Sigmoid colon (tissue), 7 donors: ENCODE results near the gene OR52I1. TPM values are rescaled to one million over a fixed set of nuclear protein-coding genes. Genes with fewer than 3 reads are reported as not detected.

Experiments
- DNase-seq: peaks from one replicate; pipeline ENCODE4 v3.0.0-alpha.2; 2019
- H3K27ac ChIP-seq, 4 donors: fragments of 200-600 bp; sonication (generic); one replicate each; pipeline ENCODE4 v1.5.1; 2016 to 2019; ENCODE audit warnings: mild to moderate bottlenecking in 1 of 4
- H3K27me3 ChIP-seq, 3 donors: fragments of 200-600 bp; sonication (generic); one replicate each; pipeline ENCODE4 v1.5.1; 2019; ENCODE audit warnings: mild to moderate bottlenecking in 1 of 3
- H3K36me3 ChIP-seq, 4 donors: fragments of 200-600 bp; sonication (generic); one replicate each; pipeline ENCODE4 v1.5.1; 2016 to 2019
- H3K4me1 ChIP-seq, 4 donors: fragments of 200-600 bp; sonication (generic); one replicate each; pipeline ENCODE4 v1.5.1; 2017 to 2019
- H3K4me3 ChIP-seq, 4 donors: fragments of 200-600 bp; sonication (generic); one replicate each; pipeline ENCODE4 v1.5.1; 2017 to 2019; ENCODE audit warnings: mild to moderate bottlenecking in 2 of 4, moderate library complexity in 1 of 4
- H3K9me3 ChIP-seq, 4 donors: fragments of 200-600 bp in 3 of 4; sonication (generic) in 3 of 4; one replicate each; pipeline versions ENCODE4 v1.5.1 to v1.6.1; 2013 to 2019
- EP300 ChIP-seq, 4 donors: sonication (generic); formaldehyde crosslinking; IDR thresholded peaks; one replicate each; pipeline ENCODE4 v1.6.1; 2017; ENCODE audit warnings: antibody characterized with exemption in 4 of 4
- POLR2A ChIP-seq, 2 donors: fragments of 450-650 bp; IDR thresholded peaks; one replicate each; pipeline ENCODE4 v1.6.1; 2016; ENCODE audit warnings: antibody characterized with exemption in 2 of 2, mild to moderate bottlenecking in 2 of 2, moderate library complexity in 2 of 2
- POLR2AphosphoS5 ChIP-seq, 4 donors: sonication (generic); formaldehyde crosslinking; IDR thresholded peaks; one replicate each; pipeline ENCODE4 v1.6.1; 2017; ENCODE audit warnings: antibody characterized with exemption in 4 of 4
- WGBS, 2 donors: extraction: QIAGEN DNeasy Blood & Tissue Kit; methylation state at CpG; one replicate each; pipeline ENCODE4 v1.1.7; 2013; 5-methylcytosine and 5-hydroxymethylcytosine counted together
- intact Hi-C: fragments of 100-400 bp; cut with DNase I; formaldehyde crosslinking; loops from one replicate; pipeline ENCODE4 v1.15.1; 2023
- polyA plus RNA-seq, 3 donors: library from polyadenylated mRNA; stranded (reverse); fragments of 200-250 nt; gene quantifications; one replicate each; pipeline ENCODE4 v1.2.3, GENCODE V29; 2013
- total RNA-seq, 4 donors: library from RNA; depleted of rRNA; stranded (reverse); fragments of >200 nt; gene quantifications; one replicate each; pipeline ENCODE4 v1.1.0, GENCODE V29; 2016
- TF ChIP-seq, protein P1 (sequence below), 4 experiments: fragments of 450-650 bp in 3 of 4; fragments of 200-600 bp in 1 of 4; IDR thresholded peaks; one replicate each; pipeline ENCODE4 v1.5.1; 2016 to 2019; ENCODE audit warnings: antibody characterized with exemption in 4 of 4, mild to moderate bottlenecking in 3 of 4, moderate library complexity in 2 of 4
- donor health status: healthy with polysubstance abuse.
- donor health status: Bipolar disorder and iron deficiency.
- donor health status: healthy.

The OR52I1 gene
- total and polyA plus RNA-seq, 7 donors: not detected

DNA sequence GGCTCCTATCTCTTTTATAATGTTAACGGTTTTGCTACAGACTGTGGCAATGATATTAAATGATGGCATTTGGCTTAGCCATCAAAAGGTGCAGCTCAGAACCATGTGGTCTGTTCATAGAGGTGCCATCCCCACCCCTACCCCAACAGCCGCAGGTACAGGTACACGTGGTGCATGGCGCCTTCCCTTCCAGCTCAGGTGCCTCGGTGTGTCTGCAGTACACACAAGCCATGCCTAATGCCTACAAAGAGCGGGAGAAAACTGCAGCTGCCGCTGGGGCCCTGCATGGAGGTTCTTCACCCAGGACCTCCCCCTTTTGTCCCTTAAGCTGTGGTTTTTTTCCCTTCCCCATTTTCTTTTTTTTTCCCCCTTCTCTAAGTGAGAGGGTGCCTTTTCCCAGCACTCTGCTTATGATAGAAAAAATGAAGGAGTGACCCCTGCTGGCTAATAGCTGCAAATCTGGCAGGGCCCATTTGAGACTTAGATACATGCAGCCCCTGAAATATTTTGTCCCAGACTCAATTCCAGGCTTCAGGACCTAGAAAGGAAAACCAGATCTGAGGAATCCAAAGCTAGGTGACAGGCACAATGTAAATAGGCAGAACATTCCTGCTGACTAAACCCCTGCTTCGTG lies 42.4 kb upstream of the OR52I1 start:
- H3K36me3 ChIP-seq: no peaks in the 10 kb centered on the region
- no peak overlapping the region for H3K4me3 ChIP-seq
- 84 to 88% methylated on average over 8 of the region's 8 CpGs for WGBS, 2 donors
- no peak for DNase-seq
- peaks cover 0 to 5% (median 1%) of the 10 kb centered on the region in 4 donors for H3K9me3 ChIP-seq
- H3K27ac ChIP-seq: no peak overlapping the region
- no peaks in the 10 kb centered on the region for H3K4me1 ChIP-seq
- intact Hi-C loops: no loop called here
- no peaks in the 10 kb centered on the region for H3K27me3 ChIP-seq
- TF ChIP-seq EP300 (IDR thresholded peaks at IDR 0.05): no peak
- TF ChIP-seq POLR2A (IDR thresholded peaks at IDR 0.05): no peak
- TF ChIP-seq POLR2AphosphoS5 (IDR thresholded peaks at IDR 0.05): no peak
- TF ChIP-seq, protein P1, sequence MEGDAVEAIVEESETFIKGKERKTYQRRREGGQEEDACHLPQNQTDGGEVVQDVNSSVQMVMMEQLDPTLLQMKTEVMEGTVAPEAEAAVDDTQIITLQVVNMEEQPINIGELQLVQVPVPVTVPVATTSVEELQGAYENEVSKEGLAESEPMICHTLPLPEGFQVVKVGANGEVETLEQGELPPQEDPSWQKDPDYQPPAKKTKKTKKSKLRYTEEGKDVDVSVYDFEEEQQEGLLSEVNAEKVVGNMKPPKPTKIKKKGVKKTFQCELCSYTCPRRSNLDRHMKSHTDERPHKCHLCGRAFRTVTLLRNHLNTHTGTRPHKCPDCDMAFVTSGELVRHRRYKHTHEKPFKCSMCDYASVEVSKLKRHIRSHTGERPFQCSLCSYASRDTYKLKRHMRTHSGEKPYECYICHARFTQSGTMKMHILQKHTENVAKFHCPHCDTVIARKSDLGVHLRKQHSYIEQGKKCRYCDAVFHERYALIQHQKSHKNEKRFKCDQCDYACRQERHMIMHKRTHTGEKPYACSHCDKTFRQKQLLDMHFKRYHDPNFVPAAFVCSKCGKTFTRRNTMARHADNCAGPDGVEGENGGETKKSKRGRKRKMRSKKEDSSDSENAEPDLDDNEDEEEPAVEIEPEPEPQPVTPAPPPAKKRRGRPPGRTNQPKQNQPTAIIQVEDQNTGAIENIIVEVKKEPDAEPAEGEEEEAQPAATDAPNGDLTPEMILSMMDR (IDR thresholded peaks at IDR 0.05): no peak

DNA sequence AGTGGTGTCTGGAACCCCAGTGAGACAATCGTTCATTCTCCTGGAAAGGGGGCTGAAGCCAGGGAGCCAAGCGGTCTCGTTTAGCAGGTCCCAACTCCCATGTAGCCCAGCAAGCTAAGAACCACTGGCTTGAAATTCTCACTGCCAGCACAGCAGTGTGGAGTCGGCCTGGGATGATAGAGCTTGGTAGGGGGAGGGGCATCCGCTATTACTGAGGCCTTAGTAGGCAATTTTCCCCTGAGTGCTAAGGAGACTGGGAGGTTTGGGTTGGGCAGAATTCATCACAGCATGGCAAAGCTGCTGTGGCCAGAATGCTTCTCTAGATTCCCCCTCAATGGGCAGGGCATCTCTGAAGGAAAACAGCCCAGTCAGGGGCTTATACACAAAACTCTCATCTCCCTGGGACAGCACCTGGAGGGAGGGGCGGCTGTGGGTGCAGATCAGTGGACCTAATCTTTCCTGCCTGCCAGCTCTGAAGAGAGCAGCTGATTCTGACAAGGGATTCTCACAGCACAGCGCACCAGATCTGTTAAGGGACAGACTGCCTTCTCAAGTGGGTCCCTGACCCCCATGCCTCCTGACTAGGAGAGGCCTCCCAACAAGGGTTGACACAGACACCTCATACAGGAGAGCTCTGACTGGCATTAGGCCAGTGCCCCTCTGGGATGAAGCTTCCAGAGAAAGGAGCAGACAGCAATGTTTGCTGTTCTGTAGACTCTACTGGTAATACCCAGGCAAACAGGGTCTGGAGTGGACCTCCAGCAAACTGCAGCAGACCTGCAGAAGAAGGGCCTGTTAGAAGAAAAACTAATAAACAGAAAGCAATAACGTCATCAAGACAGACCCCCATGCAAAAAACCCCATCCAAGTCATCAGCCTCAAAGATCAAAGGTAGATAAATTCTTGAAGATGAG lies 34.1 kb upstream of the OR52I1 start:
- TF ChIP-seq POLR2AphosphoS5 (IDR thresholded peaks at IDR 0.05) (no peak), EP300 (IDR thresholded peaks at IDR 0.05) (no peak), POLR2A (IDR thresholded peaks at IDR 0.05) (no peak)
- TF ChIP-seq, protein P1 (IDR thresholded peaks at IDR 0.05): no peak
- intact Hi-C loops: no loop called here
- H3K27me3 ChIP-seq: no peaks in the 10 kb centered on the region
- DNase-seq: no peak
- H3K9me3 ChIP-seq: peaks cover 0 to 3% (median 0%) of the 10 kb centered on the region in 4 donors
- no peak overlapping the region for H3K4me3 ChIP-seq
- H3K27ac ChIP-seq: no peak overlapping the region
- 61 to 70% methylated on average over 8 of the region's 8 CpGs for WGBS, 2 donors
- H3K36me3 ChIP-seq: no peaks in the 10 kb centered on the region
- H3K4me1 ChIP-seq: no peaks in the 10 kb centered on the region

DNA sequence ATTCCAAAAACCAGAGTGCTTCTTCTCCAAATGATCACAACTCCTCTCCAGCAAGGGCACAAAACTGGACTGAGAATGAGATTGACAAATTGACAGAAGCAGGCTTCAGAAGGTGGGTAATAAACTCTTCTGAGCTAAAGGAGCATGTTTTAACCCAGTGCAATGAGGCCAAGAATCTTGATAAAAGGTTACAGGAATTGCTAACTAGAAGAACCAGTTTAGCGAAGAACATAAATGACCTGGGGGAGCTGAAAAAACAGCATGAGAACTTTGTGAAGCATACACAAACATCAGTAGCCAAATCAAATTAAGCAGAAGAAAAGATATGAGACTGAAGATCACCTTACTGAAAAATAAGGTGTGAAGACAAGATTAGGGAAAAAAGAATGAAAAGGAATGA lies 33.4 kb upstream of the OR52I1 start:
- Histone ChIP-seq H3K36me3 (no peaks in the 10 kb centered on the region), H3K4me3 (no peak overlapping the region), H3K27me3 (no peaks in the 10 kb centered on the region), H3K27ac (no peak overlapping the region), H3K4me1 (no peaks in the 10 kb centered on the region), H3K9me3 (peaks cover 0 to 3% (median 0%) of the 10 kb centered on the region in 4 donors)
- no peak for DNase-seq
- TF ChIP-seq EP300 (IDR thresholded peaks at IDR 0.05) (no peak), POLR2A (IDR thresholded peaks at IDR 0.05) (no peak), POLR2AphosphoS5 (IDR thresholded peaks at IDR 0.05) (no peak)
- TF ChIP-seq, protein P1 (IDR thresholded peaks at IDR 0.05): no peak
- 31 to 69% methylated on average over 1 of the region's 1 CpG for WGBS, 2 donors
- intact Hi-C loops: no loop called here

DNA sequence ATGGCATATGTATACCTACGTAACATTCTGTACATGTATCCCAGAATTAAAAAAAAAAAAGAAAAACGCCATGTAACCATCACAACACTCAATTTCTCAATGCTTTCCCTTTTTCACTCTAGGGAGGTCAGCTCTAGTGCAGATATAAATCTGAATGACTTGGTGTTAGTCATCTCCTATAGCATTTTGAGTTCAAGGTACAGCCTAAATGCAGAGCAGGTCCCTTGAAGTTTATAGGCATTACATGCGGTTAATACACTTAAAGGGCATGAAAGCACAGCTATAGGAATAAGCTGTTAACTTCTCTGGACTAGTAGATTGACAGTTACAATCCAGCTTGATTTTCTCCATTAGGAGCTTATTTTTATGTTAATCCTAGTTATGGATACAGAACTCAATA lies 28.5 kb upstream of the OR52I1 start:
- peaks cover 0 to 3% (median 0%) of the 10 kb centered on the region in 4 donors for H3K9me3 ChIP-seq
- no peaks in the 10 kb centered on the region for H3K4me1 ChIP-seq
- 64 to 84% methylated on average over 3 of the region's 3 CpGs for whole genome bisulfite sequencing, 2 donors
- no peak for DNase-seq
- no peak overlapping the region for H3K27ac ChIP-seq
- no peaks in the 10 kb centered on the region for H3K27me3 ChIP-seq
- no peak overlapping the region for H3K4me3 ChIP-seq
- TF ChIP-seq, protein P1 (IDR thresholded peaks at IDR 0.05): no peak
- TF ChIP-seq POLR2A (IDR thresholded peaks at IDR 0.05): no peak
- no peak for TF ChIP-seq POLR2AphosphoS5 (IDR thresholded peaks at IDR 0.05)
- TF ChIP-seq EP300 (IDR thresholded peaks at IDR 0.05): no peak
- no peaks in the 10 kb centered on the region for H3K36me3 ChIP-seq
- intact Hi-C loops: no loop called here
